Measurements from ENCODE around the gene MYOZ3.

GRCh38 chr5:150638488-150639376, 22.3 kb upstream of the MYOZ3 start:
- TF ChIP-seq CTCF (IDR thresholded peaks at IDR 0.05; ENCODE audit: borderline replicate concordance, extremely low read depth, low read length, poor library complexity, severe bottlenecking) (no peak), EZH2 (IDR thresholded peaks at IDR 0.05; ENCODE audit: borderline replicate concordance, low read depth, low read length, severe bottlenecking) (no peak)

Data from DND-41 (cell line).